Hypothalamus (tissue), 51 donors: Measurements from ENCODE around the gene STXBP4.

ENCODE experiments used
- DNase-seq, 51 donors: peaks; one replicate each; lab custom pipeline; 2025; lab: John Stamatoyannopoulos, UW

Gene STXBP4

DNA sequence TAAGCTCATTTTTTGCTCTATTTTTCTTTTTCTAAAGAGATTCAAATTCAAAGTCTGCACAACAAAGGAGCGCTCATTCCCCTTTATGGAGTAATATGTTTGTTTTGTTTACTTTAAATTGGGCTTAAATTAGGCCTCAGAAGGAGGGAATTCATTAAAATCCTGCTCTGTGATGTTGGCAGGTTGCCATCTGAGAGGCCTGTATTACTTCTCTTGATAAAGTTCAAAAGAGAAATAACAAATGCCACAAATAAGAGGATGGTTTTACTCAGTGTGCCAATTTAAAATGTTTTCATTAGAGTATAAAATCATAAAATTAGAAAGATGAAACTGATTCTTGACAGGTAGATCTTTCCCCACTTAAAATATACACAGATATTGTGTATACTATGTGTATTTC is 241.7 kb downstream of the STXBP4 start:
- no peak for DNase-seq

DNA sequence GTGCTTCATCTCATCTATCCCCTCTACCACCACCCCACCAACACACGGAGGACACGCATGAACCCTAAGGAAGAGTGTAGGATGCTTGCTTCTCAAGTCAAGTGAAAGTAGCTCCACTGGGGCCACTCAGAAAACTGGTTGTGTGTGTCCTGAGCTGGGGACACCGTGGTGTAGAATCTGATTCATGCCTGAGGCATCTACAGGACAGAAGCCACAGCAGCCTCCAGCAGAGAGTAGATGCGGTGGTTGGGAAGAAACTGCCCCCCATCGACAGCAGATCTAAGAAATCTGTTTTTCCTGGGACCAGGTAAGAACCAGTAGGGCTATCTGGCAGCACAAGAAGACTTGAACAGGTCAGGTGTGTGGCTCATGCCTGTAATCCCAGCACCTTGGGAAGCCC is 244.3 kb downstream of the STXBP4 start:
- no peak for DNase-seq

DNA sequence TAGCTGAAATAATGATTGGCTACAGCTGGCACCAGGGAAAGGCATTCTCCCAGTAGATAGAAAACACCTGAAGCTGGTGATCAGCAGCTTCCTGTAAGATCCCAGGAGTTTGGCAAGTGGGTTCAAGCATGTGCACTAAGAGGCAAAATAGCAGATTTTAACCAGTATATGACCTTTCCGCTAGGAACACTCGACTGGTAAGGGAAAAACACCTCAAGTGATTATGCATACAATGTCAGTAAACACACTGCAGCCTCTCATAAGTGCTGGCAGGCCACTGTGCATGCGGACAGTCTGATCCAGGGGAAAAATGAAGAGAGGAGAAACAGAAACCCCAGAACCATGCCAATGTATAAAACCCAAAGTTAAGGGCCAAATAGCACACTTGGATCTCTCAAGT is 247.1 kb downstream of the STXBP4 start:
- no peak for DNase-seq

GRCh38 chr17:55216888-55217287 is 248.3 kb downstream of the STXBP4 start:
- DNase-seq = no peak

DNA sequence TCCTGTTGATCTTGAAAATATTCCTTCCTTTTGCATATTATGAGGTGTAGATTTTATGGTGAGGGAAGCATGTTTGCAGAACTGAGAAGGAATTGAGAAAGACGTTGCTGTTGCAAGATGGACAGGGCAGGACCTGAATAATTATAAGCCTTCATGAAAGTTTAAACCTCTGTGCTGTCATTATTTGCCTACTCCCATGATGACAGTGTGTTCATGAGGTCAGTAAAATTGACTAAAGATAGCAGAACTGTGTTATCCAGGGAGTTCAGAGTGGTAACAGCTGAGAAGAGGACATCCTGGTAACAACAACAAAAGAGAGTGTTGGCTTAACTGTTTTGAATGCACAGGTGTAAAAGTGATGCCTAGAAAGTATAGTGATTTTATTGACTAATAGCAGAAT is 250.9 kb downstream of the STXBP4 start:
- DNase-seq = no peak

DNA sequence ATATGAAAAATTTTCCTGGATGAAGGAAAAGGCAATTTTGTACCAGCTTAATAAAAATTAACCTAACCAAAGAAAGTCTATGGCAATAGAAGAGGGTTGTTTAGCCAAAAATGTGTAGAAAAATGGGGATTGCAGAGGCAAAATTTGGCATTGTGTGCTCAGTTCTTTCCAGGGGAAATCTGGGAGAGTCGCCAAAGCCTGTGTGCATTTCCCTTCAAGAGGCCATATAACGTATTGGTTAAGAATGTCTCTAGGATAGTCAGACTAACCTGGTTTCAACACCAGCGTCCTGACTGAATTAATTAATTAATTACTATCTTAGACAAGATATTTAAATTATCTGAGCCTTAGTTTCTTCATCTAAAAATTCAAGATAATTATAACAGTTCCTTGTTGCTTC is 251.4 kb downstream of the STXBP4 start:
- no peak for DNase-seq
